Natural killer cell (primary cell): ENCODE results near the gene MBOAT7. TPM values are rescaled to one million over a fixed set of nuclear protein-coding genes. Genes with fewer than 3 reads are reported as not detected.

ENCODE experiments used
- ATAC-seq, 3 donors: fragments of 150-1000 bp in 2 of 3; fragments of 200-7000 bp in 1 of 3; cut with Tn5 transposase; 1 replicate in 1 of 3; 2 replicates in 2 of 3; pipeline ENCODE4 v1.10.0; 2021; ENCODE audit warnings: mild to moderate bottlenecking in 2 of 3, moderate library complexity in 2 of 3
- DNase-seq, 2 donors: peaks; one replicate each; pipeline versions ENCODE4 v3.0.0 to v3.0.0-alpha.2; 2013 to 2021; ENCODE audit warnings: mixed read lengths in 1 of 2
- H3K27ac ChIP-seq: one replicate; pipeline ENCODE4 v1.5.1; 2013; ENCODE audit warnings: mild to moderate bottlenecking, low read length
- H3K27me3 ChIP-seq: one replicate; pipeline ENCODE4 v1.6.1; 2013; ENCODE audit warnings: low read length; ENCODE audit not compliant: control insufficient read depth, insufficient read depth
- H3K36me3 ChIP-seq: one replicate; pipeline ENCODE4 v1.6.1; 2013; ENCODE audit warnings: low read length; ENCODE audit not compliant: control insufficient read depth, insufficient read depth
- H3K4me1 ChIP-seq: one replicate; pipeline ENCODE4 v1.6.1; 2013; ENCODE audit warnings: low read length; ENCODE audit not compliant: control insufficient read depth, insufficient read depth
- H3K4me3 ChIP-seq: one replicate; pipeline ENCODE4 v1.5.1; 2013; ENCODE audit warnings: low read length
- H3K9me3 ChIP-seq: one replicate; pipeline ENCODE4 v1.6.1; 2013; ENCODE audit warnings: low read length; ENCODE audit not compliant: control insufficient read depth, insufficient read depth
- H3K27ac Mint-ChIP-seq, 2 donors: one replicate each; pipeline ENCODE4 v1.8.0; 2022; ENCODE audit warnings: mild to moderate bottlenecking in 2 of 2, mixed read lengths in 2 of 2, moderate library complexity in 1 of 2
- H3K27me3 Mint-ChIP-seq, 2 donors: one replicate each; pipeline ENCODE4 v1.8.0; 2022; ENCODE audit warnings: low read depth in 2 of 2, mixed read lengths in 2 of 2
- H3K36me3 Mint-ChIP-seq: one replicate; pipeline ENCODE4 v1.8.0; 2022; ENCODE audit warnings: mixed read lengths
- H3K4me1 Mint-ChIP-seq, 2 donors: one replicate each; pipeline ENCODE4 v1.8.0; 2022; ENCODE audit warnings: mixed read lengths in 2 of 2
- H3K4me3 Mint-ChIP-seq: one replicate; pipeline ENCODE4 v1.8.0; 2022; ENCODE audit warnings: mild to moderate bottlenecking, moderate library complexity, mixed read lengths
- H3K9me3 Mint-ChIP-seq, 2 donors: one replicate each; pipeline ENCODE4 v1.8.0; 2022; ENCODE audit warnings: mixed read lengths in 2 of 2
- WGBS: methylation state at CpG from one replicate; pipeline ENCODE4 v1.1.7; 2013; ENCODE audit warnings: missing lambda C conversion rate; ENCODE audit not compliant: insufficient coverage; 5-methylcytosine and 5-hydroxymethylcytosine counted together
- intact Hi-C: fragments of 100-400 bp; cut with micrococcal nuclease; formaldehyde crosslinking; loops from one replicate; pipeline ENCODE4 v1.14.2; 2022
- total RNA-seq, 4 donors: library from RNA; stranded (reverse); fragments of 120-200 nt in 1 of 4; gene quantifications; one replicate each; pipeline versions ENCODE4 v1.2.3 to v1.2.4, GENCODE V29; 2013 to 2022
- TF ChIP-seq, protein P1 (sequence below): fragments of 200-600 bp; IDR thresholded peaks from one replicate; pipeline ENCODE4 v1.8.0; 2022; ENCODE audit warnings: antibody characterized with exemption

The MBOAT7 gene
- total RNA-seq, 3 donors from 2014 or later (not counting 1 experiment from before 2014, with no cell fraction given): 24.1 to 53.9 (median 31.2) TPM

DNA sequence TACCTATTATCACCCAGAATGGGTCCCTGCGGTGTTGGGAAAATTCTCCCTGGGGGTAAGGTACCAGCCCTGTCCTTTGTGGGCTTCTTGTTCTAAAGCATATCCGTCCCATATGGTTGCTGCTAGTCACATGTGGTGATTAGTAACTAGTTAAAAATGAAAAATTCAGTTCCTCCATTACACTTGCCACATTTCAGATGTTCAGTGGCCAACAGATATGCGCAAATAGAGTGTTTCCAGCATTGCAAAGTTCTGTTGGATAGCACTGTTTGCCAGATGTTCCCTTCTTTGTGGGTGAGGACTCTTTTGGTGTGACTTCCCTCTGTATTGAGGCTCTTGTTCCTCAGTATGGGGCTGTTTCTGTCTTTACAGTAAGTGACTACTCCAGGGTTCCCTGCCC lies 48.0 kb downstream of the MBOAT7 start:
- H3K9me3 Mint-ChIP-seq: no peaks in the 10 kb centered on the region
- peak overlapping the region in 1 of 2 donors; percentile 25 for H3K27ac Mint-ChIP-seq
- H3K27ac ChIP-seq: no peak overlapping the region

DNA sequence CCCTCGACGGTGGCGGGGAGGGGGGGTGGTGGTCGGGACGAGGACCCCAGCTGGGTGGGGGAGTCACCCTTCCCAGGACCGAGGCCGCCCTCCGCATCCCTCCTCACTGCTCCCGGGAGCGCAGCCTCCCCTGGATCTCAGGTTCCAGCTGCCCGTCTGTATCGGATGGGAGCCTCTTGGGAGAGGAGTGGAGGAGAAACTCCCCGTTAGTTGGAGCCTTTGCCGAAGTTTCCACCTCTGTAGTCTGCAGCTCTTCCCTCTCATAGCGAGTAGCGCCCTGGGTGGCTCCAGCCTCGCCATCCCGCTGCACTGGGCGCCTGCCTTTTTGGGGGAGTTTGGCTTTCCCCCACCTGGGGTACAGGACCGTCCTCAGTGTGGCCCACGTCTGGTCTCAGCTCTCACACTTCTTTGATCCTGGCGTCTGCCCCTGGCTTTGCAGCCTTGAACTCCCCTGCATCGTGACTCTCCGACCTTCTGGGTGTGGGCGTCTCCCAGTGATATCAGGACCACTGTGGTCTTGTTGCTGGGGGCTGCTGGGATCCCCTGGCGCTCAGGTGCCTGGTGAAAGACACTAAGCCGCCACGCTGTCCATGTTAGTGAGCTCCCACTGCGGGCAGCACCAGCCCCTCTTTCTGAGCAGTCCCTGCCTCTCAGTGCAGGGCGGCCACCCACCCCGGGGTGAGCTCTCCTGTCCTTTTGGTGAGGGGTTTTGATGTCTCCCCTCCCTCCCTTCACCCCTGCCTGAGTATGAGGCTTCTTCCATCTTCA lies 50.7 kb downstream of the MBOAT7 start:
- Mint-ChIP-seq H3K36me3 (no peaks in the 10 kb centered on the region), H3K9me3 (no peaks in the 10 kb centered on the region), H3K27ac (peak overlapping the region; percentile 80 to 88), H3K4me3 (peak overlapping the region; percentile 92), H3K27me3 (no peaks in the 10 kb centered on the region), H3K4me1 (peaks cover 50 to 68% of the 10 kb centered on the region in 2 donors)
- peak overlapping the region; percentile 76 for H3K4me3 ChIP-seq
- H3K27ac ChIP-seq: peak overlapping the region; percentile 45
- whole genome bisulfite sequencing: 42% methylated on average over 24 of the region's 31 CpGs
- TF ChIP-seq, protein P1, sequence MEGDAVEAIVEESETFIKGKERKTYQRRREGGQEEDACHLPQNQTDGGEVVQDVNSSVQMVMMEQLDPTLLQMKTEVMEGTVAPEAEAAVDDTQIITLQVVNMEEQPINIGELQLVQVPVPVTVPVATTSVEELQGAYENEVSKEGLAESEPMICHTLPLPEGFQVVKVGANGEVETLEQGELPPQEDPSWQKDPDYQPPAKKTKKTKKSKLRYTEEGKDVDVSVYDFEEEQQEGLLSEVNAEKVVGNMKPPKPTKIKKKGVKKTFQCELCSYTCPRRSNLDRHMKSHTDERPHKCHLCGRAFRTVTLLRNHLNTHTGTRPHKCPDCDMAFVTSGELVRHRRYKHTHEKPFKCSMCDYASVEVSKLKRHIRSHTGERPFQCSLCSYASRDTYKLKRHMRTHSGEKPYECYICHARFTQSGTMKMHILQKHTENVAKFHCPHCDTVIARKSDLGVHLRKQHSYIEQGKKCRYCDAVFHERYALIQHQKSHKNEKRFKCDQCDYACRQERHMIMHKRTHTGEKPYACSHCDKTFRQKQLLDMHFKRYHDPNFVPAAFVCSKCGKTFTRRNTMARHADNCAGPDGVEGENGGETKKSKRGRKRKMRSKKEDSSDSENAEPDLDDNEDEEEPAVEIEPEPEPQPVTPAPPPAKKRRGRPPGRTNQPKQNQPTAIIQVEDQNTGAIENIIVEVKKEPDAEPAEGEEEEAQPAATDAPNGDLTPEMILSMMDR: no peak
- peaks cover 14% of the 10 kb centered on the region for H3K36me3 ChIP-seq
- ATAC-seq (no peak), DNase-seq (peak in 1 of 2 donors; percentile 40)
- peaks cover 39% of the 10 kb centered on the region for H3K4me1 ChIP-seq
- intact Hi-C loops: no loop called here
- peaks cover under 1% of the 10 kb centered on the region for H3K9me3 ChIP-seq
- H3K27me3 ChIP-seq: no peaks in the 10 kb centered on the region

More for the DNA sequence above, 48.0 kb downstream of the MBOAT7 start:
- H3K9me3 ChIP-seq: no peaks in the 10 kb centered on the region
- Mint-ChIP-seq H3K36me3 (no peaks in the 10 kb centered on the region), H3K27me3 (no peaks in the 10 kb centered on the region), H3K4me1 (peaks cover 46 to 74% of the 10 kb centered on the region in 2 donors), H3K4me3 (no peak overlapping the region)
- peaks cover 30% of the 10 kb centered on the region for H3K4me1 ChIP-seq
- no peak overlapping the region for H3K4me3 ChIP-seq
- intact Hi-C loops: no loop called here
- DNase-seq: no peak
- no peaks in the 10 kb centered on the region for H3K27me3 ChIP-seq
- no peak for ATAC-seq
- TF ChIP-seq, protein P1: no peak
- H3K36me3 ChIP-seq: peaks cover 40% of the 10 kb centered on the region
- WGBS: 100% methylated on average over 1 of the region's 3 CpGs

DNA sequence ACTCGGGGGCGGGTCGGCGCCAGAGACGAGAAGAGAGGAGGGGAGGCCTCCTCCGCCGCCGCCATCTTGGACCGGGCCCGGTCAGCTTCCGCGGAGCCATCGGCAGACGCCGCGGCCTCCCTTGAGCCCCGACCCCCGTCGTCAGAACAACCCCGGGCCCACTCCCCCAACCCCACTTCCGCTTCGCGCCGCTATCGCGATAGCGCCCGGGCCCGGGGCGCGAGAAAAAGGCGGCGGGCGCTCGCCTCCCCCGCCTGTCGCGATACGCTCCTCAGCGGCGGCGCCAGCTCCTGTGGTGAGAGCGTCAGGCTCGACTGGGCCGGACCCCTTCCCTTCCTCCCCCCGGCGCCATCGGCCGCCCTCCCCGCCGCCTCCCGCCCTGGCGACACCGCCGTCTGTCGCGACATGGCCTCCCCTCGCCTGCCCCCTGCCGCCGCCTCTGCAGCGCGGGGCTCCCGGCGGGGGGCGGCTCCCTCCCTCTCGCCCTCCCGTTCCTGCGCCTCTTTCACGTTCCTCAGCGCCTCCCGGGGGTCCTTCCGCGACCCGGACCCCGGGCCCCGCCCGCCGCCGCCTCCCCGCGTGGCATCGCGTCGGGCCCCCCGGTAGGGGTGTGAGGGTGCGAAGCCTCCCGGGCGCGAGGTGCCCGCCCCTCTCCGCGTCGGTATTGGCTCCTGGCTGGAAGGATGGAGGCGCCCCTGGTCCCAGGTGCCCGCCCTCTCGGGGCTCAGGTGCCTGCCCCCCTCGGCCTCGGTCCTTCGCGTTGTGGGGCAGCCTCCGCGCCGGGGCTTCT lies 51.5 kb downstream of the MBOAT7 start, which contains the start of gene CNOT3:
Gene CNOT3, plus strand, starts transcription at position 64 of the 790 bp plus-strand sequence. CDS start 5,217 bp downstream, outside the sequence.
- intact Hi-C loops: loop anchor here (1.0 kb wide), 4 partner anchors 21 to 52 kb away; partner anchors contain the start of genes LENG1, NDUFA3, PRPF31 and TFPT
- peaks cover 41% of the 10 kb centered on the region for H3K4me1 ChIP-seq
- TF ChIP-seq, protein P1: no peak
- no peaks in the 10 kb centered on the region for H3K9me3 Mint-ChIP-seq
- H3K4me1 Mint-ChIP-seq: peaks cover 50 to 64% of the 10 kb centered on the region in 2 donors
- H3K9me3 ChIP-seq: peaks cover 3% of the 10 kb centered on the region
- WGBS: under 1% methylated on average over 100 of the region's 103 CpGs
- H3K4me3 ChIP-seq: peak within 1 kb of the TSS; percentile 76
- H3K27ac Mint-ChIP-seq: peak within 1 kb of the TSS; percentile 80 to 90
- H3K27ac ChIP-seq: peak within 1 kb of the TSS; percentile 94
- no peaks in the 10 kb centered on the region for H3K27me3 ChIP-seq
- H3K36me3 ChIP-seq: peaks cover 8% of the 10 kb centered on the region
- H3K27me3 Mint-ChIP-seq: no peaks in the 10 kb centered on the region
- H3K4me3 Mint-ChIP-seq: peak within 1 kb of the TSS; percentile 95
- DNase-seq (peak; percentile 38 to 62), ATAC-seq (no peak)
- H3K36me3 Mint-ChIP-seq: no peaks in the 10 kb centered on the region
